ENCODE data around the gene BCAS3. TPM values are rescaled to one million over a fixed set of nuclear protein-coding genes. Genes with fewer than 3 reads are reported as not detected.
A peak's percentile ranks its signal among the peaks of the same experiment; 100 is the strongest.

BCAS3 gene
- polyA plus RNA-seq, 3 donors from 2014 or later = 26.3 to 53.8 (median 50.1) TPM

- peaks cover 0 to 9% (median 3%) of the 10 kb centered on the region in 3 donors for H3K36me3 Mint-ChIP-seq
- H3K27ac Mint-ChIP-seq = no peak overlapping the region
- no peaks in the 10 kb centered on the region for H3K9me3 Mint-ChIP-seq
Observed at GRCh38 chr17:60740584-60740983, 62.9 kb downstream of the BCAS3 start.

GRCh38 chr17:60741031-60741430, 63.4 kb downstream of the BCAS3 start:
- Mint-ChIP-seq H3K36me3 (peaks cover 0 to 9% (median 3%) of the 10 kb centered on the region in 3 donors), H3K27me3 (ENCODE audit: low read depth in 3 of 3) (peaks cover 0 to 3% (median 2%) of the 10 kb centered on the region in 3 donors), H3K9me3 (no peaks in the 10 kb centered on the region), H3K4me3 (no peak overlapping the region), H3K27ac (peak overlapping the region in 1 of 6 donors; percentile 14), H3K4me1 (peaks cover 3 to 6% of the 10 kb centered on the region in 2 donors)
- DNase-seq = no peak

More at GRCh38 chr17:60740584-60740983, 62.9 kb downstream of the BCAS3 start:
- Mint-ChIP-seq H3K27me3 (ENCODE audit: low read depth in 3 of 3) (peaks cover 0 to 3% (median 2%) of the 10 kb centered on the region in 3 donors), H3K4me1 (peaks cover 3 to 6% of the 10 kb centered on the region in 2 donors), H3K4me3 (no peak overlapping the region)
- no peak for DNase-seq

- Mint-ChIP-seq H3K4me1 (peaks cover 3 to 6% of the 10 kb centered on the region in 2 donors), H3K27me3 (ENCODE audit: low read depth in 3 of 3) (peaks cover 0 to 3% (median 0%) of the 10 kb centered on the region in 3 donors), H3K27ac (no peak overlapping the region), H3K9me3 (no peaks in the 10 kb centered on the region), H3K36me3 (peaks cover 0 to 13% (median 3%) of the 10 kb centered on the region in 3 donors), H3K4me3 (no peak overlapping the region)
- DNase-seq = no peak
Observed at GRCh38 chr17:60743282-60743681, 65.6 kb downstream of the BCAS3 start.

GRCh38 chr17:60743799-60744198, 66.1 kb downstream of the BCAS3 start:
- Mint-ChIP-seq H3K9me3 (no peaks in the 10 kb centered on the region), H3K27ac (no peak overlapping the region), H3K27me3 (ENCODE audit: low read depth in 3 of 3) (peaks cover 0 to 3% (median 0%) of the 10 kb centered on the region in 3 donors), H3K36me3 (peaks cover 0 to 13% (median 3%) of the 10 kb centered on the region in 3 donors), H3K4me3 (no peak overlapping the region), H3K4me1 (peaks cover 3 to 6% of the 10 kb centered on the region in 2 donors)
- DNase-seq = no peak

- no peak for DNase-seq
- peaks cover 3 to 6% of the 10 kb centered on the region in 2 donors for H3K4me1 Mint-ChIP-seq
- H3K4me3 Mint-ChIP-seq = no peak overlapping the region
- H3K27ac Mint-ChIP-seq = no peak overlapping the region
- H3K36me3 Mint-ChIP-seq = peaks cover under 1 to 13% (median 3%) of the 10 kb centered on the region in 3 donors
- no peaks in the 10 kb centered on the region for H3K9me3 Mint-ChIP-seq
- H3K27me3 Mint-ChIP-seq (ENCODE audit: low read depth in 3 of 3) = peaks cover 0 to 3% (median 0%) of the 10 kb centered on the region in 3 donors
Observed at GRCh38 chr17:60744355-60744966, 66.8 kb downstream of the BCAS3 start.

GRCh38 chr17:60745544-60745943, 67.9 kb downstream of the BCAS3 start:
- no peaks in the 10 kb centered on the region for H3K9me3 Mint-ChIP-seq
- H3K4me3 Mint-ChIP-seq = no peak overlapping the region
- peaks cover 0 to 3% (median 0%) of the 10 kb centered on the region in 3 donors for H3K27me3 Mint-ChIP-seq (ENCODE audit: low read depth in 3 of 3)
- DNase-seq = no peak
- H3K36me3 Mint-ChIP-seq = peaks cover 3 to 7% (median 5%) of the 10 kb centered on the region in 3 donors
- peaks cover 3 to 6% of the 10 kb centered on the region in 2 donors for H3K4me1 Mint-ChIP-seq
- no peak overlapping the region for H3K27ac Mint-ChIP-seq

- H3K27ac Mint-ChIP-seq = peak overlapping the region in 1 of 6 donors; percentile 17
- no peaks in the 10 kb centered on the region for H3K4me1 Mint-ChIP-seq
- DNase-seq = no peak
- H3K36me3 Mint-ChIP-seq = peaks cover 0 to 11% (median 7%) of the 10 kb centered on the region in 3 donors
- H3K4me3 Mint-ChIP-seq = no peak overlapping the region
- peaks cover 0 to 3% (median 0%) of the 10 kb centered on the region in 3 donors for H3K27me3 Mint-ChIP-seq (ENCODE audit: low read depth in 3 of 3)
- H3K9me3 Mint-ChIP-seq = no peaks in the 10 kb centered on the region
Observed at GRCh38 chr17:60747069-60747808, 69.6 kb downstream of the BCAS3 start.

- H3K4me1 Mint-ChIP-seq = no peaks in the 10 kb centered on the region
- H3K9me3 Mint-ChIP-seq = no peaks in the 10 kb centered on the region
- DNase-seq = no peak
- no peak overlapping the region for H3K27ac Mint-ChIP-seq
- H3K27me3 Mint-ChIP-seq (ENCODE audit: low read depth in 3 of 3) = peaks cover 0 to 3% (median 0%) of the 10 kb centered on the region in 3 donors
- peaks cover 0 to 11% (median 7%) of the 10 kb centered on the region in 3 donors for H3K36me3 Mint-ChIP-seq
- no peak overlapping the region for H3K4me3 Mint-ChIP-seq
Observed at GRCh38 chr17:60748204-60748603, 70.6 kb downstream of the BCAS3 start.

GRCh38 chr17:60749050-60749449, 71.4 kb downstream of the BCAS3 start:
- Mint-ChIP-seq H3K9me3 (no peaks in the 10 kb centered on the region), H3K4me1 (no peaks in the 10 kb centered on the region), H3K36me3 (peaks cover 0 to 11% (median 8%) of the 10 kb centered on the region in 3 donors), H3K4me3 (no peak overlapping the region), H3K27ac (no peak overlapping the region), H3K27me3 (ENCODE audit: low read depth in 3 of 3) (no peaks in the 10 kb centered on the region)
- DNase-seq = no peak

GRCh38 chr17:60749708-60750107, 72.1 kb downstream of the BCAS3 start:
- H3K4me3 Mint-ChIP-seq = no peak overlapping the region
- H3K27me3 Mint-ChIP-seq (ENCODE audit: low read depth in 3 of 3) = no peaks in the 10 kb centered on the region
- no peaks in the 10 kb centered on the region for H3K9me3 Mint-ChIP-seq
- no peaks in the 10 kb centered on the region for H3K4me1 Mint-ChIP-seq
- H3K27ac Mint-ChIP-seq = no peak overlapping the region
- DNase-seq = no peak
- H3K36me3 Mint-ChIP-seq = peaks cover 0 to 15% (median 10%) of the 10 kb centered on the region in 3 donors

- Mint-ChIP-seq H3K27ac (no peak overlapping the region), H3K4me3 (no peak overlapping the region), H3K4me1 (no peaks in the 10 kb centered on the region)
Observed at GRCh38 chr17:60750640-60751039, 73.0 kb downstream of the BCAS3 start.

GRCh38 chr17:60751884-60752283, 74.2 kb downstream of the BCAS3 start:
- Mint-ChIP-seq H3K9me3 (no peaks in the 10 kb centered on the region), H3K27me3 (ENCODE audit: low read depth in 3 of 3) (no peaks in the 10 kb centered on the region), H3K4me1 (no peaks in the 10 kb centered on the region), H3K4me3 (no peak overlapping the region), H3K27ac (no peak overlapping the region), H3K36me3 (peaks cover 0 to 17% (median 10%) of the 10 kb centered on the region in 3 donors)
- DNase-seq = no peak

More at GRCh38 chr17:60750640-60751039, 73.0 kb downstream of the BCAS3 start:
- Mint-ChIP-seq H3K9me3 (no peaks in the 10 kb centered on the region), H3K36me3 (peaks cover 0 to 17% (median 10%) of the 10 kb centered on the region in 3 donors), H3K27me3 (ENCODE audit: low read depth in 3 of 3) (no peaks in the 10 kb centered on the region)
- no peak for DNase-seq

GRCh38 chr17:60752873-60753577, 75.4 kb downstream of the BCAS3 start:
- H3K27me3 Mint-ChIP-seq (ENCODE audit: low read depth in 3 of 3) = no peaks in the 10 kb centered on the region
- peaks cover 0 to 13% (median 12%) of the 10 kb centered on the region in 3 donors for H3K36me3 Mint-ChIP-seq
- H3K4me1 Mint-ChIP-seq = no peaks in the 10 kb centered on the region
- no peak overlapping the region for H3K27ac Mint-ChIP-seq
- DNase-seq = no peak
- no peaks in the 10 kb centered on the region for H3K9me3 Mint-ChIP-seq
- H3K4me3 Mint-ChIP-seq = no peak overlapping the region

Measured in immature natural killer cell (primary cell).